Esophagus squamous epithelium (tissue), 5 donors: ENCODE data around the gene NNMT. TPM values are rescaled to one million over a fixed set of nuclear protein-coding genes. Genes with fewer than 3 reads are reported as not detected.

Source experiments
- DNase-seq: peaks from one replicate; lab custom pipeline; 2025; lab: John Stamatoyannopoulos, UW
- H3K27ac ChIP-seq, 4 donors: fragments of 200-600 bp; sonication (generic); one replicate each; pipeline ENCODE4 v1.5.1; 2016 to 2019; ENCODE audit warnings: mild to moderate bottlenecking in 1 of 4
- H3K27me3 ChIP-seq, 4 donors: fragments of 200-600 bp; sonication (generic); 1 replicate in 3 of 4; 2 replicates in 1 of 4; pipeline versions ENCODE4 v1.5.1 to v1.6.0; 2017 to 2021; ENCODE audit warnings: antibody characterized with exemption in 1 of 4
- H3K36me3 ChIP-seq, 3 donors: fragments of 200-600 bp; sonication (generic); one replicate each; pipeline ENCODE4 v1.5.1; 2016 to 2019
- H3K4me1 ChIP-seq, 3 donors: fragments of 200-600 bp; sonication (generic); one replicate each; pipeline ENCODE4 v1.5.1; 2017 to 2019
- H3K4me3 ChIP-seq, 4 donors: fragments of 200-600 bp; sonication (generic); 1 replicate in 3 of 4; 2 replicates in 1 of 4; pipeline ENCODE4 v1.5.1; 2016 to 2019; ENCODE audit warnings: mild to moderate bottlenecking in 2 of 4, moderate library complexity in 1 of 4
- H3K9me3 ChIP-seq, 3 donors: fragments of 200-600 bp; sonication (generic); one replicate each; pipeline ENCODE4 v1.5.1; 2016 to 2019
- POLR2A ChIP-seq, 4 donors: fragments of 450-650 bp; IDR thresholded peaks; one replicate each; pipeline ENCODE4 v1.6.1; 2017; ENCODE audit warnings: antibody characterized with exemption in 4 of 4, mild to moderate bottlenecking in 4 of 4, moderate library complexity in 3 of 4
- WGBS, 2 donors: methylation state at CpG; one replicate each; pipeline ENCODE4 v1.1.5; 2018; 5-methylcytosine and 5-hydroxymethylcytosine counted together
- intact Hi-C: fragments of 100-400 bp; cut with DNase I; formaldehyde crosslinking; loops from one replicate; pipeline ENCODE4 v1.15.0; 2022
- total RNA-seq, 4 donors: library from RNA; depleted of rRNA; stranded (reverse); fragments of >200 nt; gene quantifications; one replicate each; pipeline ENCODE4 v1.1.0, GENCODE V29; 2016
- TF ChIP-seq, protein P1 (sequence below), 6 experiments: fragments of 450-650 bp in 4 of 6; fragments of 200-600 bp in 2 of 6; sonication (generic) in 2 of 6; IDR thresholded peaks; one replicate each; pipeline ENCODE4 v1.5.1; 2016 to 2019; ENCODE audit warnings: antibody characterized with exemption in 6 of 6, mild to moderate bottlenecking in 4 of 6, moderate library complexity in 4 of 6
- donor health status: DM: yes; HTN: yes; CAD: no.

The NNMT gene
- total RNA-seq, 4 donors from 2014 or later = 4.1 to 142 (median 56.8) TPM

- intact Hi-C loops = no loop called here
Observed at GRCh38 chr11:114358716-114359115, 62.5 kb downstream of the NNMT start.

DNA sequence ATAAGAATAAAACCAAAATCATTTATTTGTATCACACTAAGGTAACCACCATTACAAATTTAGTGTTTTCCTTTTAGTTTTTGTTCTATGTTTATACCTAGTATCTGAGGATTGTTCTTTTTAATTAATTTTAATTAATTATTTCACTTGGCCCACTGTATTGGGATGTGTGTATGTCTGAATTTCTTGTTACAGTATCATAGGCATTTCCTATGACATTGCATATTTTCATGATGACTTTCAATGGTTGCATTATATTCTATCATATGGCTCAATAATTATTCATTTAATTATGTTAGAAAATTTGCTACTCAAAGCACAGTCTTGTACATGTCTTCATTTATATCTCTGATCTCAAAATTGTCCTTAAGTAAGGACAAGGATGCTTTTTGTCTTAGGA is 63.1 kb downstream of the NNMT start:
- intact Hi-C loops = no loop called here
- TF ChIP-seq, protein P1, sequence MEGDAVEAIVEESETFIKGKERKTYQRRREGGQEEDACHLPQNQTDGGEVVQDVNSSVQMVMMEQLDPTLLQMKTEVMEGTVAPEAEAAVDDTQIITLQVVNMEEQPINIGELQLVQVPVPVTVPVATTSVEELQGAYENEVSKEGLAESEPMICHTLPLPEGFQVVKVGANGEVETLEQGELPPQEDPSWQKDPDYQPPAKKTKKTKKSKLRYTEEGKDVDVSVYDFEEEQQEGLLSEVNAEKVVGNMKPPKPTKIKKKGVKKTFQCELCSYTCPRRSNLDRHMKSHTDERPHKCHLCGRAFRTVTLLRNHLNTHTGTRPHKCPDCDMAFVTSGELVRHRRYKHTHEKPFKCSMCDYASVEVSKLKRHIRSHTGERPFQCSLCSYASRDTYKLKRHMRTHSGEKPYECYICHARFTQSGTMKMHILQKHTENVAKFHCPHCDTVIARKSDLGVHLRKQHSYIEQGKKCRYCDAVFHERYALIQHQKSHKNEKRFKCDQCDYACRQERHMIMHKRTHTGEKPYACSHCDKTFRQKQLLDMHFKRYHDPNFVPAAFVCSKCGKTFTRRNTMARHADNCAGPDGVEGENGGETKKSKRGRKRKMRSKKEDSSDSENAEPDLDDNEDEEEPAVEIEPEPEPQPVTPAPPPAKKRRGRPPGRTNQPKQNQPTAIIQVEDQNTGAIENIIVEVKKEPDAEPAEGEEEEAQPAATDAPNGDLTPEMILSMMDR (IDR thresholded peaks at IDR 0.05) = no peak
- TF ChIP-seq POLR2A (IDR thresholded peaks at IDR 0.05) = no peak
- no peak for DNase-seq
- no peak overlapping the region for H3K4me3 ChIP-seq
- no peaks in the 10 kb centered on the region for H3K27me3 ChIP-seq
- H3K27ac ChIP-seq = no peak overlapping the region
- no peaks in the 10 kb centered on the region for H3K36me3 ChIP-seq
- H3K9me3 ChIP-seq = no peaks in the 10 kb centered on the region
- H3K4me1 ChIP-seq = no peaks in the 10 kb centered on the region

More at GRCh38 chr11:114358716-114359115, 62.5 kb downstream of the NNMT start:
- Histone ChIP-seq H3K27ac (no peak overlapping the region), H3K36me3 (no peaks in the 10 kb centered on the region), H3K27me3 (no peaks in the 10 kb centered on the region), H3K4me3 (no peak overlapping the region), H3K4me1 (no peaks in the 10 kb centered on the region), H3K9me3 (no peaks in the 10 kb centered on the region)
- WGBS, 2 donors = 63 to 64% methylated on average over 1 of the region's 1 CpG
- TF ChIP-seq, protein P1 (IDR thresholded peaks at IDR 0.05) = no peak
- no peak for TF ChIP-seq POLR2A (IDR thresholded peaks at IDR 0.05)
- DNase-seq = no peak

GRCh38 chr11:114362326-114362725 is 66.1 kb downstream of the NNMT start:
- Histone ChIP-seq H3K9me3 (no peaks in the 10 kb centered on the region), H3K36me3 (no peaks in the 10 kb centered on the region), H3K27ac (no peak overlapping the region), H3K27me3 (no peaks in the 10 kb centered on the region), H3K4me1 (no peaks in the 10 kb centered on the region), H3K4me3 (no peak overlapping the region)
- WGBS, 2 donors = 81 to 83% methylated on average over 4 of the region's 4 CpGs
- intact Hi-C loops = no loop called here
- DNase-seq = no peak
- TF ChIP-seq, protein P1 (IDR thresholded peaks at IDR 0.05) = no peak
- no peak for TF ChIP-seq POLR2A (IDR thresholded peaks at IDR 0.05)

GRCh38 chr11:114362958-114363357 is 66.8 kb downstream of the NNMT start:
- H3K27ac ChIP-seq = no peak overlapping the region
- H3K9me3 ChIP-seq = no peaks in the 10 kb centered on the region
- 57 to 67% methylated on average over 3 of the region's 3 CpGs for WGBS, 2 donors
- no peaks in the 10 kb centered on the region for H3K27me3 ChIP-seq
- no peaks in the 10 kb centered on the region for H3K4me1 ChIP-seq
- no peak for TF ChIP-seq POLR2A (IDR thresholded peaks at IDR 0.05)
- TF ChIP-seq, protein P1 (IDR thresholded peaks at IDR 0.05) = no peak
- H3K36me3 ChIP-seq = no peaks in the 10 kb centered on the region
- DNase-seq = no peak
- no peak overlapping the region for H3K4me3 ChIP-seq
- intact Hi-C loops = no loop called here

Other genes with a start within 250 kb of the NNMT start
- gene ZBTB16, start 236.7 kb upstream of the NNMT start, total RNA-seq = 100 to 1,000 TPM in 1 of 4 donors, 10 to 100 TPM in 3; 10.4 to 137 (median 18.8) TPM
- gene C11orf71, start 104.1 kb downstream of the NNMT start, total RNA-seq = 1 to 10 TPM; 3.8 to 6.1 (median 4.9) TPM
- gene RBM7, start 104.3 kb downstream of the NNMT start, total RNA-seq = 10 to 100 TPM; 11.8 to 22.1 (median 17.5) TPM
- gene REXO2, start 143.1 kb downstream of the NNMT start, total RNA-seq = 100 to 1,000 TPM in 2 of 4 donors, 10 to 100 TPM in 2; 59.3 to 124 (median 107) TPM